K562 (cell line): ENCODE measurements around the gene COL13A1.

Source experiments
- CHD2 ChIP-seq: IDR thresholded peaks from 2 replicates; pipeline ENCODE4 v1.6.1; 2011; ENCODE audit warnings: low read depth, low read length
- FOS ChIP-seq: IDR thresholded peaks from 3 replicates; pipeline ENCODE4 v1.6.1; 2011; ENCODE audit not compliant: insufficient read length; ENCODE audit errors: extremely low read depth
- JUND ChIP-seq, 2 experiments: IDR thresholded peaks; 2 replicates in 1 of 2; 3 replicates in 1 of 2; pipeline ENCODE4 v1.6.1; 2011; ENCODE audit warnings: borderline replicate concordance in 2 of 2, low read depth in 2 of 2, low read length in 2 of 2, improper control_type of control experiment in 1 of 2, missing biosample characterization in 1 of 2, missing genetic modification characterization in 1 of 2, missing genetic modification reagents in 1 of 2
- TBL1XR1 ChIP-seq, 2 experiments: IDR thresholded peaks; 2 replicates each; pipeline ENCODE4 v1.6.1; 2012; ENCODE audit warnings: improper control_type of control experiment in 2 of 2, low read length in 2 of 2, mild to moderate bottlenecking in 1 of 2
- TCF7 ChIP-seq: sonication (generic); IDR thresholded peaks from 2 replicates; pipeline ENCODE4 v1.6.1; 2016; ENCODE audit warnings: antibody characterized with exemption, borderline replicate concordance

DNA sequence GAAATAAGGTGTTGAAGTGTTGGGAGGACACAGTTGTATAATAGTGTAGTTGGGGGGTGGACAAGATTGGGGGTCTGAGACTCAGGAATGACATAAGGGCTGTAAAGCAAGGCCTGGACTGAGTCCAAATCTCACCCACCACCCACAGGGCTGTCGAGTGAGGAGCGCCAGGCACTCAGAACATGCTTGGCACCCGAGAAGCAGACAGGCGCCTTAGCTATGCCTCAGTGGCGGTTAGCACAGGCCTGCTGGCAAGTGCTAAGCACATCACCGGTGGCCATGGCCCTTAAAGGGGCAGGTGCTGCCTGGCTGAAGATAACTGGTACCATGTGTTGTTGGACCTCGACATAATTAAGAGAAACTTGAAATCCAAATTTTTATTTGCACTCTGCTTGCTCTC lies 90.7 kb downstream of the COL13A1 start:
- TF ChIP-seq TBL1XR1 (IDR thresholded peaks at IDR 0.05; ENCODE audit: low read length in 2 of 2) (no peak), FOS (no peak), JUND (IDR thresholded peaks at IDR 0.05; ENCODE audit: borderline replicate concordance, low read depth, low read length) (no peak), JUND (tag; IDR thresholded peaks at IDR 0.05; ENCODE audit: borderline replicate concordance, low read depth, low read length) (no peak), TCF7 (no peak), CHD2 (no peak)
